ENCODE results near the gene CDK5RAP2.

DNA sequence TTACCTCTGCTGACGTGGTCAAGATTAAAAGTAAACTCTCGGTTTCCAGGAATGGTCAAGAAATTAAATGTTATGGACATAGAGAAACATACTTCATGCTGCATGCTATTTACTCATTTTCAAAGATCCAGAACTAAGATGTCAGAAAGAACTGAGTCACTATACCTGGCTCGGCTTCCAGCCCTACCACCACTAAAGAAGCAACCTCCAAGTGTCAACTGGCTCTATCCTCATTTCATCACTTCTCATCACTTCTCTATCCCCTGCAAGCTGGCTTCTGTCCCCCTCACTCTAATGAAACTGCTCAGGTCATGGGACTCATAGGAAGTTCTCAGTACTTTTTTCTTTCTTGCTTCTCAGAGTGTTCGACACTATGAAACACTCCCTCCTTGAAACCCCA is 116.2 kb downstream of the CDK5RAP2 start:
- TF ChIP-seq TAF1 (IDR thresholded peaks at IDR 0.05; ENCODE audit: borderline replicate concordance, insufficient read depth, low read length) = no peak
- TF ChIP-seq, protein P1, sequence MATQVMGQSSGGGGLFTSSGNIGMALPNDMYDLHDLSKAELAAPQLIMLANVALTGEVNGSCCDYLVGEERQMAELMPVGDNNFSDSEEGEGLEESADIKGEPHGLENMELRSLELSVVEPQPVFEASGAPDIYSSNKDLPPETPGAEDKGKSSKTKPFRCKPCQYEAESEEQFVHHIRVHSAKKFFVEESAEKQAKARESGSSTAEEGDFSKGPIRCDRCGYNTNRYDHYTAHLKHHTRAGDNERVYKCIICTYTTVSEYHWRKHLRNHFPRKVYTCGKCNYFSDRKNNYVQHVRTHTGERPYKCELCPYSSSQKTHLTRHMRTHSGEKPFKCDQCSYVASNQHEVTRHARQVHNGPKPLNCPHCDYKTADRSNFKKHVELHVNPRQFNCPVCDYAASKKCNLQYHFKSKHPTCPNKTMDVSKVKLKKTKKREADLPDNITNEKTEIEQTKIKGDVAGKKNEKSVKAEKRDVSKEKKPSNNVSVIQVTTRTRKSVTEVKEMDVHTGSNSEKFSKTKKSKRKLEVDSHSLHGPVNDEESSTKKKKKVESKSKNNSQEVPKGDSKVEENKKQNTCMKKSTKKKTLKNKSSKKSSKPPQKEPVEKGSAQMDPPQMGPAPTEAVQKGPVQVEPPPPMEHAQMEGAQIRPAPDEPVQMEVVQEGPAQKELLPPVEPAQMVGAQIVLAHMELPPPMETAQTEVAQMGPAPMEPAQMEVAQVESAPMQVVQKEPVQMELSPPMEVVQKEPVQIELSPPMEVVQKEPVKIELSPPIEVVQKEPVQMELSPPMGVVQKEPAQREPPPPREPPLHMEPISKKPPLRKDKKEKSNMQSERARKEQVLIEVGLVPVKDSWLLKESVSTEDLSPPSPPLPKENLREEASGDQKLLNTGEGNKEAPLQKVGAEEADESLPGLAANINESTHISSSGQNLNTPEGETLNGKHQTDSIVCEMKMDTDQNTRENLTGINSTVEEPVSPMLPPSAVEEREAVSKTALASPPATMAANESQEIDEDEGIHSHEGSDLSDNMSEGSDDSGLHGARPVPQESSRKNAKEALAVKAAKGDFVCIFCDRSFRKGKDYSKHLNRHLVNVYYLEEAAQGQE (IDR thresholded peaks at IDR 0.05; ENCODE audit: insufficient read depth in 1 of 2, low read depth in 2 of 2, low read length in 2 of 2) = no peak
- no peak for TF ChIP-seq POLR2AphosphoS5 (IDR thresholded peaks at IDR 0.05; ENCODE audit: low read depth, low read length)

Measured in PFSK-1 (cell line).